Mesothelial cell of epicardium (in vitro differentiated cells): ENCODE data around the gene KIAA1755. TPM values are rescaled to one million over a fixed set of nuclear protein-coding genes. Genes with fewer than 3 reads are reported as not detected.

Experiments used
- DNase-seq, 2 experiments: peaks; one replicate each; pipeline ENCODE4 v3.0.0; 2021; ENCODE audit warnings: low spot score in 2 of 2; ENCODE audit not compliant: unreplicated experiment in 2 of 2
- H3K27ac Mint-ChIP-seq: 2 replicates; pipeline ENCODE4 v1.8.0; 2021; ENCODE audit warnings: mixed read lengths
- H3K27me3 Mint-ChIP-seq: 2 replicates; pipeline ENCODE4 v1.8.0; 2021; ENCODE audit warnings: low read depth, mixed read lengths
- H3K36me3 Mint-ChIP-seq: 2 replicates; pipeline ENCODE4 v1.8.0; 2021; ENCODE audit warnings: mixed read lengths
- H3K4me1 Mint-ChIP-seq: 2 replicates; pipeline ENCODE4 v1.8.0; 2021; ENCODE audit warnings: mixed read lengths
- H3K4me3 Mint-ChIP-seq: 2 replicates; pipeline ENCODE4 v1.8.0; 2021; ENCODE audit warnings: mild to moderate bottlenecking, moderate library complexity, mixed read lengths
- H3K9me3 Mint-ChIP-seq: 2 replicates; pipeline ENCODE4 v1.8.0; 2021; ENCODE audit warnings: mixed read lengths
- CTCF ChIP-seq: fragments of 200-600 bp; sonication (generic); IDR thresholded peaks from one replicate; pipeline ENCODE4 v1.5.0; 2021; ENCODE audit warnings: antibody characterized with exemption; ENCODE audit not compliant: unreplicated experiment
- total RNA-seq: library from RNA; stranded (reverse); gene quantifications from 3 replicates; pipeline ENCODE4 v1.2.1, GENCODE V29; 2021

The KIAA1755 gene
- total RNA-seq, 1 donor from 2014 or later, result 4.4 TPM

GRCh38 chr20:38221119-38221589 lies 39.4 kb downstream of the KIAA1755 start:
- Mint-ChIP-seq H3K27me3 (no peaks in the 10 kb centered on the region), H3K4me1 (peaks cover 13% of the 10 kb centered on the region), H3K27ac (no peak overlapping the region), H3K9me3 (no peaks in the 10 kb centered on the region), H3K36me3 (no peaks in the 10 kb centered on the region), H3K4me3 (peak overlapping the region; percentile 36)
- peak; percentile 87 for TF ChIP-seq CTCF
- DNase-seq, result peak; percentile 73 to 94

GRCh38 chr20:38220587-38221118 lies 39.9 kb downstream of the KIAA1755 start:
- Mint-ChIP-seq H3K27me3 (no peaks in the 10 kb centered on the region), H3K9me3 (no peaks in the 10 kb centered on the region), H3K27ac (no peak overlapping the region), H3K4me3 (peak overlapping the region; percentile 36), H3K4me1 (peaks cover 13% of the 10 kb centered on the region), H3K36me3 (no peaks in the 10 kb centered on the region)
- DNase-seq, result no peak
- TF ChIP-seq CTCF, result no peak

GRCh38 chr20:38219006-38219950 lies 41.3 kb downstream of the KIAA1755 start:
- Mint-ChIP-seq H3K4me3 (no peak overlapping the region), H3K4me1 (peaks cover 17% of the 10 kb centered on the region), H3K36me3 (no peaks in the 10 kb centered on the region), H3K27ac (no peak overlapping the region), H3K27me3 (no peaks in the 10 kb centered on the region), H3K9me3 (no peaks in the 10 kb centered on the region)
- no peak for TF ChIP-seq CTCF
- no peak for DNase-seq

- no peaks in the 10 kb centered on the region for H3K9me3 Mint-ChIP-seq
- TF ChIP-seq CTCF, result no peak
- no peak for DNase-seq
- H3K27me3 Mint-ChIP-seq, result no peaks in the 10 kb centered on the region
- peaks cover 17% of the 10 kb centered on the region for H3K4me1 Mint-ChIP-seq
- H3K4me3 Mint-ChIP-seq, result no peak overlapping the region
- H3K36me3 Mint-ChIP-seq, result no peaks in the 10 kb centered on the region
- H3K27ac Mint-ChIP-seq, result no peak overlapping the region
Observed at GRCh38 chr20:38218566-38218885, 42.0 kb downstream of the KIAA1755 start.

- Mint-ChIP-seq H3K27me3 (no peaks in the 10 kb centered on the region), H3K9me3 (no peaks in the 10 kb centered on the region), H3K4me3 (no peak overlapping the region), H3K36me3 (no peaks in the 10 kb centered on the region), H3K27ac (no peak overlapping the region), H3K4me1 (peaks cover 17% of the 10 kb centered on the region)
- DNase-seq, result no peak
- no peak for TF ChIP-seq CTCF
Observed at GRCh38 chr20:38217791-38218565, 42.6 kb downstream of the KIAA1755 start.
